Ishikawa (cell line): ENCODE data around the gene PDK1.
A peak's percentile ranks its signal among the peaks of the same experiment; 100 is the strongest.

ENCODE experiments used
- CEBPB ChIP-seq: IDR thresholded peaks from 2 replicates; pipeline ENCODE4 v1.6.1; 2012
- CREB1 ChIP-seq: IDR thresholded peaks from 2 replicates; pipeline ENCODE4 v1.6.1; 2012; ENCODE audit warnings: low read depth
- EGR1 ChIP-seq: IDR thresholded peaks from 2 replicates; pipeline ENCODE4 v1.6.1; 2012
- EP300 ChIP-seq: IDR thresholded peaks from 2 replicates; pipeline ENCODE4 v1.6.1; 2012; ENCODE audit warnings: borderline replicate concordance
- FOXM1 ChIP-seq: IDR thresholded peaks from 2 replicates; pipeline ENCODE4 v1.6.1; 2012; ENCODE audit warnings: low read depth, borderline replicate concordance
- MAX ChIP-seq: IDR thresholded peaks from 2 replicates; pipeline ENCODE4 v1.6.1; 2012
- NFIC ChIP-seq: IDR thresholded peaks from 2 replicates; pipeline ENCODE4 v1.6.1; 2012
- RAD21 ChIP-seq: IDR thresholded peaks from 2 replicates; pipeline ENCODE4 v1.6.1; 2012; ENCODE audit warnings: low read depth
- REST ChIP-seq: IDR thresholded peaks from 2 replicates; pipeline ENCODE4 v1.6.1; 2012; ENCODE audit warnings: low read depth, mild to moderate bottlenecking
- TAF1 ChIP-seq: IDR thresholded peaks from 2 replicates; pipeline ENCODE4 v1.6.1; 2012; ENCODE audit warnings: low read depth, mild to moderate bottlenecking
- TCF12 ChIP-seq: IDR thresholded peaks from 2 replicates; pipeline ENCODE4 v1.6.1; 2012; ENCODE audit warnings: low read depth
- TEAD4 ChIP-seq: IDR thresholded peaks from 2 replicates; pipeline ENCODE4 v1.6.1; 2012
- USF1 ChIP-seq: IDR thresholded peaks from 2 replicates; pipeline ENCODE4 v1.6.1; 2012
- YY1 ChIP-seq: IDR thresholded peaks from 2 replicates; pipeline ENCODE4 v1.6.1; 2012; ENCODE audit warnings: low read depth
- ZBTB7A ChIP-seq: IDR thresholded peaks from 2 replicates; pipeline ENCODE4 v1.6.1; 2012; ENCODE audit warnings: low read depth

PDK1 gene

GRCh38 chr2:172623249-172623965 lies 67.5 kb downstream of the PDK1 start:
- TF ChIP-seq USF1 (no peak), NFIC (no peak), CEBPB (no peak), MAX (no peak), TAF1 (no peak), FOXM1 (no peak), TCF12 (no peak), EP300 (no peak)

GRCh38 chr2:172624996-172625395 lies 69.1 kb downstream of the PDK1 start:
- TF ChIP-seq REST (no peak), TAF1 (no peak), EGR1 (no peak), CEBPB (no peak), YY1 (no peak), USF1 (no peak), RAD21 (no peak), CREB1 (no peak), TEAD4 (no peak)

GRCh38 chr2:172627181-172627580 lies 71.3 kb downstream of the PDK1 start:
- TF ChIP-seq ZBTB7A (no peak), EP300 (no peak), USF1 (no peak)

- TF ChIP-seq REST (no peak), EP300 (no peak), NFIC (0 out of 2 replicates have a peak, but pooled peaks have one; percentile 25), TCF12 (no peak), TAF1 (no peak)
Measured at GRCh38 chr2:172628085-172628484, 72.2 kb downstream of the PDK1 start.

- no peak for TF ChIP-seq TCF12
Measured at GRCh38 chr2:172629586-172629985, 73.7 kb downstream of the PDK1 start.

- TF ChIP-seq ZBTB7A (no peak), EGR1 (no peak), TEAD4 (no peak), USF1 (no peak), YY1 (no peak), TAF1 (no peak), FOXM1 (no peak), MAX (no peak), CREB1 (no peak), TCF12 (no peak), NFIC (no peak)
Measured at GRCh38 chr2:172630181-172630580, 74.3 kb downstream of the PDK1 start.
